Measurements from ENCODE around the gene KRTAP19-2.

The KRTAP19-2 gene

GRCh38 chr21:30463713-30464112, 23.5 kb downstream of the KRTAP19-2 start:
- H3K4me3 ChIP-seq (ENCODE audit: low read length) = no peak overlapping the region
- TF ChIP-seq CTCF (conservative IDR thresholded peaks at IDR 0.05; ENCODE audit: low read length) = peak; percentile 15; the same call in 1 of the 2 replicates
- no peak for DNase-seq (ENCODE audit: low read depth)

GRCh38 chr21:30448514-30448913, 38.7 kb downstream of the KRTAP19-2 start:
- TF ChIP-seq CTCF (conservative IDR thresholded peaks at IDR 0.05; ENCODE audit: low read length) = no peak
- no peak for DNase-seq (ENCODE audit: low read depth)
- no peak overlapping the region for H3K4me3 ChIP-seq (ENCODE audit: low read length)

- TF ChIP-seq CTCF (conservative IDR thresholded peaks at IDR 0.05; ENCODE audit: low read length) = no peak
- DNase-seq (ENCODE audit: low read depth) = no peak
- no peak overlapping the region for H3K4me3 ChIP-seq (ENCODE audit: low read length)
Observed at GRCh38 chr21:30447056-30447455, 40.2 kb downstream of the KRTAP19-2 start.

- no peak for DNase-seq (ENCODE audit: low read depth)
- no peak overlapping the region for H3K4me3 ChIP-seq (ENCODE audit: low read length)
- no peak for TF ChIP-seq CTCF (conservative IDR thresholded peaks at IDR 0.05; ENCODE audit: low read length)
Observed at GRCh38 chr21:30444204-30444603, 43.0 kb downstream of the KRTAP19-2 start.

- DNase-seq (ENCODE audit: low read depth) = no peak
- TF ChIP-seq CTCF (conservative IDR thresholded peaks at IDR 0.05; ENCODE audit: low read length) = no peak
- no peak overlapping the region for H3K4me3 ChIP-seq (ENCODE audit: low read length)
Observed at GRCh38 chr21:30443226-30443625, 44.0 kb downstream of the KRTAP19-2 start.

- H3K4me3 ChIP-seq (ENCODE audit: low read length) = no peak within 1 kb of the TSS
- no peak for TF ChIP-seq CTCF (conservative IDR thresholded peaks at IDR 0.05; ENCODE audit: low read length)
- no peak for DNase-seq (ENCODE audit: low read depth)
Observed at GRCh38 chr21:30439975-30440374, 47.3 kb downstream of the KRTAP19-2 start, which contains the start of gene KRTAP15-1. KRTAP15-1 (plus strand) TSS chr21:30440275; CDS start chr21:30440328, 53 bp downstream.
